ENCODE measurements around the gene TMEM79. TPM values are rescaled to one million over a fixed set of nuclear protein-coding genes. Genes with fewer than 3 reads are reported as not detected.

The TMEM79 gene
- total RNA-seq, 1 experiment from 2014 or later, result 10.4 TPM

DNA sequence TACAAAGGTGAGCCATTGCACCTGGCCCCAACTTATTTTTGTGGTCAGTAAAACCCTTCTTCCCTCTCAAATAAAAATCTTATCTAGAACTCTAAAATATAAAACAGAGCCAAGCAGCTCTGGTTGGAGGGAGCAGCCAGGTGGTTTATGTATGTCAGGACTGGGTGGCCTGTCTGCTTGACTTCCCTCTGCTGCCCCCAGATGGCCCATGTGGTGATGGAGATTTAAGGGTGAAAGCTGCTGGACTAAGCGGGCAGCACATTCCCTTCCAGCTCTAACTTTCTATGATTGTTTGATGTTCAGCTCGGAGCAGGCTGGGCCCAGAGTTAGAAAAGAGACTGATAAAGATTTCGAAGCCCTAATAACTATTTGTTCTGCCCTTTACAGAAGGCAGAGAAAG lies 24.3 kb upstream of the TMEM79 start:
- no peaks in the 10 kb centered on the region for H3K27me3 ChIP-seq (ENCODE audit: insufficient read depth, low read depth)
- H3K27ac ChIP-seq, result no peak overlapping the region
- CTCF ChIA-PET, result no interaction called here
- POLR2A ChIA-PET (ENCODE audit: unreplicated experiment), result no interaction called here
- H3F3A ChIP-seq (ENCODE audit: insufficient read depth, low read depth), result peaks cover 4% of the 10 kb centered on the region; the same call in 1 of the 2 replicates
- peaks cover 20% of the 10 kb centered on the region for H3K36me3 ChIP-seq (ENCODE audit: low read depth)
- H3K9me3 ChIP-seq (ENCODE audit: insufficient read depth, low read depth), result no peaks in the 10 kb centered on the region
- H3K4me1 ChIP-seq (replicated peaks; ENCODE audit: insufficient read depth), result no peaks in the 10 kb centered on the region
- no peak overlapping the region for H2AFZ ChIP-seq
- H3K4me2 ChIP-seq, result no peak overlapping the region
- TF ChIP-seq, protein P1, sequence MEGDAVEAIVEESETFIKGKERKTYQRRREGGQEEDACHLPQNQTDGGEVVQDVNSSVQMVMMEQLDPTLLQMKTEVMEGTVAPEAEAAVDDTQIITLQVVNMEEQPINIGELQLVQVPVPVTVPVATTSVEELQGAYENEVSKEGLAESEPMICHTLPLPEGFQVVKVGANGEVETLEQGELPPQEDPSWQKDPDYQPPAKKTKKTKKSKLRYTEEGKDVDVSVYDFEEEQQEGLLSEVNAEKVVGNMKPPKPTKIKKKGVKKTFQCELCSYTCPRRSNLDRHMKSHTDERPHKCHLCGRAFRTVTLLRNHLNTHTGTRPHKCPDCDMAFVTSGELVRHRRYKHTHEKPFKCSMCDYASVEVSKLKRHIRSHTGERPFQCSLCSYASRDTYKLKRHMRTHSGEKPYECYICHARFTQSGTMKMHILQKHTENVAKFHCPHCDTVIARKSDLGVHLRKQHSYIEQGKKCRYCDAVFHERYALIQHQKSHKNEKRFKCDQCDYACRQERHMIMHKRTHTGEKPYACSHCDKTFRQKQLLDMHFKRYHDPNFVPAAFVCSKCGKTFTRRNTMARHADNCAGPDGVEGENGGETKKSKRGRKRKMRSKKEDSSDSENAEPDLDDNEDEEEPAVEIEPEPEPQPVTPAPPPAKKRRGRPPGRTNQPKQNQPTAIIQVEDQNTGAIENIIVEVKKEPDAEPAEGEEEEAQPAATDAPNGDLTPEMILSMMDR (conservative IDR thresholded peaks at IDR 0.05), result no peak
- TF ChIP-seq EZH2 (IDR thresholded peaks at IDR 0.05; ENCODE audit: low read depth), result no peak
- no peaks in the 10 kb centered on the region for H3K9me2 ChIP-seq (ENCODE audit: insufficient read depth)
- no peak for DNase-seq
- peaks cover 9% of the 10 kb centered on the region; the same call in 1 of the 2 replicates for H4K20me1 ChIP-seq (ENCODE audit: insufficient read depth)
- intact Hi-C loops (cut with micrococcal nuclease; ENCODE audit: unreplicated experiment), result no loop called here
- no TSS peak for BruUV-seq (replicated peaks)
- H3K4me3 ChIP-seq, result no peak overlapping the region
- H3K79me2 ChIP-seq (ENCODE audit: low read depth), result no peaks in the 10 kb centered on the region

DNA sequence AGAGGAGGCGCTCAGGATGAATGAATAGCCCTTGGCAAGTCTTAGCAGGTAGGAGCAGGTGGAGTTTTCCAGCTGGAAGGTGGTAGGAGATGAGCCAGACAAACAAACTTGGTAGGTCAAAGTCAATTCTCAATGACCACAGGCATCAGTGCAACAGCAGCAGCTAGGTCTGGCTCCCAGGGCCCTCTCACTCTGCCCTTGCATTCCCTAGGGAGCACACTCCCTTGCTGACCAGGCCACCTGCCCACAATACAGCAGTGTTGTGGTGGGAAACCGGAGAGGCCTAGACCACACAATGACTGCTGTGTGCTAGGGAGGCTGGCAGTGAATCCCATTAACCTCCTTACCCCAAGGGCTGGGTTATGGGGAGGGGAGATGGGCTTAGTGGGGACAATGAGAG lies 23.2 kb upstream of the TMEM79 start:
- peaks cover 4% of the 10 kb centered on the region; the same call in 1 of the 2 replicates for H3F3A ChIP-seq (ENCODE audit: insufficient read depth, low read depth)
- H3K4me1 ChIP-seq (replicated peaks; ENCODE audit: insufficient read depth), result no peaks in the 10 kb centered on the region
- peaks cover 9% of the 10 kb centered on the region; the same call in 1 of the 2 replicates for H4K20me1 ChIP-seq (ENCODE audit: insufficient read depth)
- no peaks in the 10 kb centered on the region for H3K9me2 ChIP-seq (ENCODE audit: insufficient read depth)
- no peak overlapping the region for H2AFZ ChIP-seq
- no peak overlapping the region for H3K27ac ChIP-seq
- POLR2A ChIA-PET (ENCODE audit: unreplicated experiment), result no interaction called here
- peaks cover 25% of the 10 kb centered on the region for H3K36me3 ChIP-seq (ENCODE audit: low read depth)
- no TSS peak for BruUV-seq (replicated peaks)
- no peaks in the 10 kb centered on the region for H3K27me3 ChIP-seq (ENCODE audit: insufficient read depth, low read depth)
- CTCF ChIA-PET, result no interaction called here
- H3K9me3 ChIP-seq (ENCODE audit: insufficient read depth, low read depth), result no peaks in the 10 kb centered on the region
- DNase-seq, result no peak
- intact Hi-C loops (cut with micrococcal nuclease; ENCODE audit: unreplicated experiment), result no loop called here
- no peak overlapping the region for H3K4me2 ChIP-seq
- H3K4me3 ChIP-seq, result no peak overlapping the region
- TF ChIP-seq EZH2 (IDR thresholded peaks at IDR 0.05; ENCODE audit: low read depth), result no peak
- TF ChIP-seq, protein P1 (conservative IDR thresholded peaks at IDR 0.05), result no peak
- H3K79me2 ChIP-seq (ENCODE audit: low read depth), result no peaks in the 10 kb centered on the region

DNA sequence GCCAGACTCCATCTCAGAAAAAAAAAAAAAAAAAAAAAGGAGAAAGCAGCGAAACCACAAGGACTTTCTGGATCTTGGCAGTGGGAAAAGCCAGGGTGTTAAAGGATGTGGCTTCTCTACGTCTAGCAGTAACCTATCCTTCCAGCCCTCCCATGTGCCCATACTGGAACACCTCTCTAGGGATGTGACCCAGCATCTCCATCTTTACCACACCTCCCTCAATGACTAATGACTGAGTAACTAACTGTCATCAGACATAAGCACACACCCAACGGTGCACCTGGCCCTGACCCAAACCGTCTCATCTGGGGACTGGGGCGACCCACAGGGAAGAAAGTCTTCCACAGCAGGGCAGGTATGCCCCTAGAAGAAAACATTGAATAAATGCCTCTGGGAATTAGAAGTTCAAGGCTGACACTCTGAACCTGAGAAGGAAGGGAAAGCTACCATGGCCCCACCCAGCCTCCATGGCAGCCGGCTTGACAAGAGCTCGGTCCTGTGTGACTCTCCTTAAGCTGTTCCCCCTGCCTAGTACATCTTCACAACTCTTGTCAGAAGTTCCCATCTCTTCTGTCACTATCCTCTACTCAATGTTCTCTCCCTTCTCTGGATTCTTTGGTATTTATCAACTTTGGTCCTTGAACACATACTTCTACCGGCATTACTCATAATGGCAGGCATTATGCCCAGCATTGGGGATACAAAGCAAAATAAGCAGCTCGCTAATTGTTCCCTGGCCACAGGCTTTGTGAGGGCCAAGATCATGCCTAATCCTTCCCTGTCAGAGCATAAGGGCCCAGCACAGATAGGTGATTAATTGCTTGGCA lies 21.5 kb upstream of the TMEM79 start:
- Histone ChIP-seq H3K36me3 (ENCODE audit: low read depth) (peaks cover 34% of the 10 kb centered on the region), H2AFZ (no peak overlapping the region), H4K20me1 (ENCODE audit: insufficient read depth) (peaks cover 9% of the 10 kb centered on the region; the same call in 1 of the 2 replicates), H3K27ac (no peak overlapping the region), H3K79me2 (ENCODE audit: low read depth) (no peaks in the 10 kb centered on the region), H3K4me3 (no peak overlapping the region), H3K4me2 (no peak overlapping the region), H3K9me3 (ENCODE audit: insufficient read depth, low read depth) (no peaks in the 10 kb centered on the region), H3K9me2 (ENCODE audit: insufficient read depth) (no peaks in the 10 kb centered on the region), H3K27me3 (ENCODE audit: insufficient read depth, low read depth) (no peaks in the 10 kb centered on the region), H3F3A (ENCODE audit: insufficient read depth, low read depth) (peaks cover 4% of the 10 kb centered on the region; the same call in 1 of the 2 replicates), H3K4me1 (replicated peaks; ENCODE audit: insufficient read depth) (no peaks in the 10 kb centered on the region)
- no TSS peak for BruUV-seq (replicated peaks)
- TF ChIP-seq, protein P1 (conservative IDR thresholded peaks at IDR 0.05), result no peak
- TF ChIP-seq EZH2 (IDR thresholded peaks at IDR 0.05; ENCODE audit: low read depth), result no peak
- POLR2A ChIA-PET (ENCODE audit: unreplicated experiment), result interaction anchor here (0.6 to 1.0 kb wide), 3 partner anchors 33 to 247 kb away, joined by 3 to 5 read pairs (median 3); partner anchors contain the start of genes GLMP and SLC25A44
- peak; percentile 45 to 46 for DNase-seq
- intact Hi-C loops (cut with micrococcal nuclease; ENCODE audit: unreplicated experiment), result no loop called here
- CTCF ChIA-PET, result no interaction called here
